NCI-H146 (cell line): ENCODE results near the gene CTNNA3.
A peak's percentile ranks its signal among the peaks of the same experiment; 100 is the strongest.
"Not testable (repeated sequence)": the region's sequence is repeated elsewhere in the genome, so short reads cannot be mapped to it uniquely, and the experiment has no call there.

ENCODE experiments used
- DNase-seq: peaks from one replicate; lab custom pipeline; 2025; lab: John Stamatoyannopoulos, UW

CTNNA3 gene

DNA sequence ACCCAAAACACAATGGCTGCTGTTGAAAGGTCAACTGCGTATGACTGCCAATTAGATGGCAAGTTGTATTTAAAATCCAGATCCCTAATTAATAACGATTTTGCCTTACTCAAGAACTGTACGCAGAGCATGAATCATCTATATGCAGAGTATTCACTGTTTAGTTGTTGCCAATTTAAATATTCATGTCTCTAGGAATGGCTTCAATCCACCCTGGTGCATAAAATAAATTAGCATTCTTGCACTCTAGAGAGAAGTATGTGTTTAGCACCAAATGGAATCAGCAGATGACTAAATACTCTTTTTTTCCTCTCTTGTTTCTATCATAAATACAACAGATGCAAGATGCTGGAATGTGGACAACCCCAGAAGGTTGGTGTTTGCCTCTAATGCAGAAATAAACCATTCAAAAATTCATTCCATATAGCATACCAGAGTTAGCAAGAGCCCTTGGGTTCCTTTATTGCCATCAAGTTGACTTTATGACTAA is 449.9 kb downstream of the CTNNA3 start:
- DNase-seq, result no peak

GRCh38 chr10:67242528-67242927 is 453.5 kb downstream of the CTNNA3 start:
- no peak for DNase-seq

DNA sequence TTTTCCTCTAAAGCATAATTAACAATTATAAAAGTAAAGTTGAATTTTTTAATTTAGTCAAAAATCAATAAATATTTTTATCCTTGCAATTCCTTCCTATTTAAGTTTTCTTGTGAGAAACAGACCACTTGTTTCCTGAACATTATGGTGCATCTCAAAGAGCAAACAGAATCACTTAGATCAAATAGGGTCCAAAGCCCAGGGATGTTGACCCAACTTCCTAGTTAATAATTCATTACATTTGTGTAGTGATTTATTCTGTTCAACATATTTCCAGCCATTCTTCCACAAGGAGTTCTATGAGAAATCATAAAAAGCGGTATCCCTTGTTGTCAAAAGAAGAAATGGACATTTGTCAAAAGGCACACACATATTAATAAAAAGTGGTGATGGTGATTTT is 454.5 kb downstream of the CTNNA3 start:
- DNase-seq, result no peak

DNA sequence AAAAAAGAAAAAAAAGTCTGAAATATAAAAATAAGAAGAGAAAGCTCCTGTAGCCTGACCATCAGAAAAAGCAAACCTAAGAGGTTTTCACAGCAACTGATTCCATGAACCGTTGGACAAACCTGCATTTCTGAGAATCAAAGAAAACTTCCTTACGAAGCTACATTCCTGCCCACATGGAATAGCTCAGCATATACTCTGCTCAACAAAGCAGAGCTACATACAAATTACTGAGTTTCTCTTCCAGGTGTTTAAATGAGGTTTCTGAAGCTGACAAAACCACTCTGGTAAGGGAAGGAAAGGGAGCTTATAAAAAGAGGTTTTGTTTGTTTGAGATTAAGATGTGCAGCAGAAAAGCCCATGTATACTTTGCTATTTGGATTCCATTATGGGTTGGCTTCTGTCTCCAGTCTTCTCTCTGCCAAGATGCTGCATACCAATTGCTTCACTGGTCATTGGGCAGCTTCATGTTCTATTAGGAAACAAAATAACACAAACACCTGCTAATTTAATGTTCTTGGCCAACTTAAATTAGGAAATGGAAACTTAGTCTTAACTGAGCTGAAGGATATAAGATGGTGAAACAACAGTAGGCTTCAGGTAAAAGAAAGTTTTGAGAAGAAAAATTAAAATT is 456.0 kb downstream of the CTNNA3 start:
- DNase-seq, result no peak

- peak; percentile 45 for DNase-seq
Observed at GRCh38 chr10:67230680-67231500, 465.1 kb downstream of the CTNNA3 start.

DNA sequence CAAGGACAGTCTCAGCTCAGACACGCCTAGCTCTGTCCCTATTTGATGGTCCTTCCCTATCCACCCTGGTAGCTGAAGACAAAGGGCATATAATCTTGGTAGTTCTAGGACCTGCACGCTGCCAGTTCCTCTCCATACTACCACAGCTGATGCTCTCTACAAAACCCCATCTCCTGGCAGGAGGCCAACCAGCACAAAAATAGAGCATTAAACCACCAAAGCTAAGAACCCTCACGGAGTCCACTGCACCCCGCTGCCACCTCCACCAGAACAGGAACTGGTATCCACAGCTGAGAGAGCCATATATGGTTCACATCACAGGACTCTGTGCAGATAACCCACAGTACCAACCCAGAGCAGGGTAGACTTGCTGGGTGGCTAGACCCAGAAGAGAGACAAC is 470.8 kb downstream of the CTNNA3 start:
- DNase-seq, result no peak

- no peak for DNase-seq
Observed at GRCh38 chr10:67224553-67224952, 471.4 kb downstream of the CTNNA3 start.

- DNase-seq, result no peak
Observed at GRCh38 chr10:67222934-67223333, 473.1 kb downstream of the CTNNA3 start.

GRCh38 chr10:67221939-67222494 is 474.0 kb downstream of the CTNNA3 start:
- no peak for DNase-seq

DNA sequence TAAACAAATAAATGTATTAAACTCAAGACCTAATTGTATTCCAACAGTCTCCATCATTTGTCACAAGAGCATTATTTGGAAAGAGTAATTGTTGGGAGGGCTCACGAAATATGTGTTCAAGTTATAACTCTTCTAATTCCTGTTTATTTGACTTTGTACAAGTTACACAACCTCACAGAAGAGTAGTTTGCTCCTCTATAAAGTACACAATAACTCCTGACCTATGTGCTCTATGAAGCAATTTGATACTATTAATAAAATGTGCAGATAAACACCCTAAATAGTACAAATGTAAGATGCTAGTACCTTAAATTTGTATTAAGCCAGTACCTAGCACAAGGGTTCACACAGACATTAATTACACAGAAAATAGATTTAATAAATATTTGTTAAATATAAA is 484.3 kb downstream of the CTNNA3 start:
- no peak for DNase-seq

GRCh38 chr10:67207923-67208322 is 488.1 kb downstream of the CTNNA3 start:
- not testable (repeated sequence) for DNase-seq

GRCh38 chr10:67200913-67201564 is 495.0 kb downstream of the CTNNA3 start:
- no peak for DNase-seq

DNA sequence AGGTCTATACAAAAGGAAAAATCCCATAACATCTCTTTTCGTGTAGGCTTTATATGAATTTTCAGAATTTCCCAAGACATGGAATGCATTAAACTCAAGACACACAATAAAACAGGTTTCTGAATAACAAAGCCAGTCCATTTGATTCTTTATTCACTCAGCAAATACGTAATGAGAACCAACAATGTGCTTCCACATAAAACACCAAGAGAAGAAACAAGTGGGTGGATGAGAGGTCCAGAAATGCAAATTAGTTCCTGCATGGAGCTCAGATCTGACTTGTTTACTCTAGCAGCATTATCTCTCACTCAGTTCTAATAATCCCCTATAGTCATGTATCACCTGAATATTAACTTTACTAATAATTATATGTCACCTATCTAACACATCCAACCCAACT is 520.6 kb downstream of the CTNNA3 start:
- no peak for DNase-seq

GRCh38 chr10:67173787-67174186 is 522.2 kb downstream of the CTNNA3 start:
- no peak for DNase-seq

DNA sequence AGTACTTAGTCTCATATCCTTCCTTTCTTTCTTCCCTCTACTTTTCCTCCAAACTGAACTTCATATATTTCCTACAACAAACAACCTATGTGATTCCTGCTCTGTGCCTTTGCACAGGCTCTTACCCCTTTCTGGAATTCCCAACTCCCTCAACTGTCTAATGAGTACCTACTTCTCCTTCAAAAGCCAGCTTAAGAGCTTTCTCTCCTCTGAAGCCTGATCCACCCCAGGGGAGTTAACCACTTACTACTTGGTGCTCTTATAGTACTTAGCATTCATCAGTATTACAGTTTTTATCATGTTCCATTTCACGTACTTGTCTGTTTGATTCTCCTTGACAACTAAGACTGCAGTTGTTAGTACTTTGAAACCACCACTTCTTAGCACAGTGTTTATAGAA is 524.0 kb downstream of the CTNNA3 start:
- DNase-seq, result no peak

- DNase-seq, result no peak
Observed at GRCh38 chr10:67156239-67156638, 539.8 kb downstream of the CTNNA3 start.

DNA sequence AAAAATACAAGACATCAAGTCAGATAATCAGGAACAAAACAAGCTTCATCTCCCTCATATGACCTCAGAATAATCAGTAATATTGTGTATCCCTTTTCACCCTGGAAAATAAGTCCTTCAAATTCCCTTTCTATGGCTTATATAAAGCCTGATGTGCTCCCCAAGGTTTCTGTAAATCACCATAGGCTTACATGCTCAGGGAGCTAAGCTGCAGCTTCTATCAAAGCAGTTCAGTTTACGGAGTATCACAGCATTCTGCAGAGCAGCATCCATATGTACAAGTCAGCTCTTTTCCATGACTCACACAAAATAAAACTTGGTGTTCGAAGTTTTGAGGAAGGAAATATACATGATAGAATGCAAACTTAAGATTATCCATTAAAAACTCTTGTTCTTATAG is 544.5 kb downstream of the CTNNA3 start:
- DNase-seq, result no peak

GRCh38 chr10:67144530-67144929 is 551.5 kb downstream of the CTNNA3 start:
- no peak for DNase-seq

DNA sequence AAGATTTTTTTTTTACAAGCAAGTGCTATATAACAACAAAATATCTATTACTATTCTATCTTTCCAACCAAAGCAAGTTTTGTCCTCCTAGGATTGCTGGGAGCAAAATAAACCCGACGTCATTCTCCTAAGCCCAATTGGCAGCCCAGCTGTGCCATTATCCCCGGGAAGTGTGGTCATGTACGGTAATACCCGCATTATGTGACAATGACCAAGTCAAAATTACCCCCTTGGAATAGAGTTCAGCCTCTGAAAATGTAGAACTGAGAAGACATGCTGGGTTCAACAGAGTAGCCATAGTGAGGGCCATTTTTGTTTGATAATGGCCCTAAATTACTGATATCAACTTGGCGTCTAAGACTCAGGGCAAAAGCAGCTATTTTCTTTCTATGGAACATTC is 554.7 kb downstream of the CTNNA3 start:
- DNase-seq, result peak; percentile 28

- no peak for DNase-seq
Observed at GRCh38 chr10:67140641-67141040, 555.4 kb downstream of the CTNNA3 start.

GRCh38 chr10:67127441-67127840 is 568.6 kb downstream of the CTNNA3 start:
- no peak for DNase-seq

DNA sequence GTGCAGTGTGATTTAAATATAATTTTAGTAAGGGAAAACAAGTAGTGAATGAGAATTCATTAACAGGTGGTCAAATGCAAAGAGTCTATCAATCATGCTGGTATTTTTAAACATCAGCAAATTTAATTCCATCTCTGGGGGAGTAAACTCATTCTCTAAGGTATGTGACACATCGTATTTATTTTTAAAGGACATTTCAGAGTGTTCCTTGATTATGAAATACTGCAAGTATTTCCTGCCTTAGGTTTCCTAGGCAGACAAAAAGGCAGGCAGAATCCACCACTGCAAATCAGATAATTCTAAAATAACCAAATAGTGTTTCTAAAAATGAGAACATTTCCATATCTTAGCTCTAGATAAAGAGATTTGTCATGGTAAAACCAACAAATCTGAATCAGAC is 576.3 kb downstream of the CTNNA3 start:
- DNase-seq, result no peak

GRCh38 chr10:67115972-67116371 is 580.0 kb downstream of the CTNNA3 start:
- peak; percentile 30 for DNase-seq
